WTC11 (cell line): ENCODE results near the gene ACTN1.

Experiments
- ESRRA ChIP-seq: sonication (generic); formaldehyde crosslinking; IDR thresholded peaks from 2 replicates; pipeline ENCODE4 v1.8.1; 2022; ENCODE audit warnings: mild to moderate bottlenecking, missing genetic modification reagents, borderline replicate concordance
- NFATC4 ChIP-seq: fragments of 250-450 bp; sonication (Bioruptor Pico); IDR thresholded peaks from 2 replicates; pipeline ENCODE4 v1.9.0; 2021; ENCODE audit warnings: mild to moderate bottlenecking
- NFE2L1 ChIP-seq: sonication (generic); formaldehyde crosslinking; IDR thresholded peaks from 2 replicates; pipeline ENCODE4 v1.8.1; 2023; ENCODE audit warnings: missing genetic modification reagents
- NFYB ChIP-seq: sonication (generic); formaldehyde crosslinking; conservative IDR thresholded peaks from 2 replicates; pipeline ENCODE4 v1.8.0; 2022; ENCODE audit warnings: low read depth, missing genetic modification reagents
- PRDM15 ChIP-seq: sonication (generic); formaldehyde crosslinking; IDR thresholded peaks from 2 replicates; pipeline ENCODE4 v1.8.0; 2022; ENCODE audit warnings: missing genetic modification reagents
- USF2 ChIP-seq: sonication (generic); formaldehyde crosslinking; IDR thresholded peaks from 2 replicates; pipeline ENCODE4 v1.8.1; 2023; ENCODE audit warnings: mild to moderate bottlenecking, missing genetic modification reagents, moderate library complexity
- ZNF232 ChIP-seq: sonication (generic); formaldehyde crosslinking; IDR thresholded peaks from 2 replicates; pipeline ENCODE4 v1.8.0; 2022; ENCODE audit warnings: mild to moderate bottlenecking, missing genetic modification reagents
- ZNF263 ChIP-seq: sonication (generic); formaldehyde crosslinking; IDR thresholded peaks from 2 replicates; pipeline ENCODE4 v1.8.1; 2022; ENCODE audit warnings: low read depth, mild to moderate bottlenecking, moderate library complexity, missing genetic modification reagents
- TF ChIP-seq, protein P1 (sequence below): fragments of 200-600 bp; IDR thresholded peaks from 2 replicates; pipeline ENCODE4 v1.8.0; 2022; ENCODE audit warnings: antibody characterized with exemption

- TF ChIP-seq ZNF263 (CRISPR knock-in tag) (no peak), ESRRA (CRISPR knock-in tag) (no peak), NFATC4 (CRISPR knock-in tag) (no peak), USF2 (CRISPR knock-in tag) (no peak), ZNF232 (no peak), NFE2L1 (CRISPR knock-in tag) (no peak), NFYB (CRISPR knock-in tag) (no peak), PRDM15 (CRISPR knock-in tag) (no peak)
- TF ChIP-seq, protein P1, sequence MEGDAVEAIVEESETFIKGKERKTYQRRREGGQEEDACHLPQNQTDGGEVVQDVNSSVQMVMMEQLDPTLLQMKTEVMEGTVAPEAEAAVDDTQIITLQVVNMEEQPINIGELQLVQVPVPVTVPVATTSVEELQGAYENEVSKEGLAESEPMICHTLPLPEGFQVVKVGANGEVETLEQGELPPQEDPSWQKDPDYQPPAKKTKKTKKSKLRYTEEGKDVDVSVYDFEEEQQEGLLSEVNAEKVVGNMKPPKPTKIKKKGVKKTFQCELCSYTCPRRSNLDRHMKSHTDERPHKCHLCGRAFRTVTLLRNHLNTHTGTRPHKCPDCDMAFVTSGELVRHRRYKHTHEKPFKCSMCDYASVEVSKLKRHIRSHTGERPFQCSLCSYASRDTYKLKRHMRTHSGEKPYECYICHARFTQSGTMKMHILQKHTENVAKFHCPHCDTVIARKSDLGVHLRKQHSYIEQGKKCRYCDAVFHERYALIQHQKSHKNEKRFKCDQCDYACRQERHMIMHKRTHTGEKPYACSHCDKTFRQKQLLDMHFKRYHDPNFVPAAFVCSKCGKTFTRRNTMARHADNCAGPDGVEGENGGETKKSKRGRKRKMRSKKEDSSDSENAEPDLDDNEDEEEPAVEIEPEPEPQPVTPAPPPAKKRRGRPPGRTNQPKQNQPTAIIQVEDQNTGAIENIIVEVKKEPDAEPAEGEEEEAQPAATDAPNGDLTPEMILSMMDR: peak; percentile 64
Observed at GRCh38 chr14:68862954-68863594, 116.0 kb downstream of the ACTN1 start.
